GM21367 (cell line): ENCODE data around the gene MALAT1.

ENCODE experiments used
- ATAC-seq: cut with Tn5 transposase; IDR thresholded peaks from one replicate; pipeline ENCODE4 v1.9.1; 2021; ENCODE audit not compliant: unreplicated experiment

The MALAT1 gene

DNA sequence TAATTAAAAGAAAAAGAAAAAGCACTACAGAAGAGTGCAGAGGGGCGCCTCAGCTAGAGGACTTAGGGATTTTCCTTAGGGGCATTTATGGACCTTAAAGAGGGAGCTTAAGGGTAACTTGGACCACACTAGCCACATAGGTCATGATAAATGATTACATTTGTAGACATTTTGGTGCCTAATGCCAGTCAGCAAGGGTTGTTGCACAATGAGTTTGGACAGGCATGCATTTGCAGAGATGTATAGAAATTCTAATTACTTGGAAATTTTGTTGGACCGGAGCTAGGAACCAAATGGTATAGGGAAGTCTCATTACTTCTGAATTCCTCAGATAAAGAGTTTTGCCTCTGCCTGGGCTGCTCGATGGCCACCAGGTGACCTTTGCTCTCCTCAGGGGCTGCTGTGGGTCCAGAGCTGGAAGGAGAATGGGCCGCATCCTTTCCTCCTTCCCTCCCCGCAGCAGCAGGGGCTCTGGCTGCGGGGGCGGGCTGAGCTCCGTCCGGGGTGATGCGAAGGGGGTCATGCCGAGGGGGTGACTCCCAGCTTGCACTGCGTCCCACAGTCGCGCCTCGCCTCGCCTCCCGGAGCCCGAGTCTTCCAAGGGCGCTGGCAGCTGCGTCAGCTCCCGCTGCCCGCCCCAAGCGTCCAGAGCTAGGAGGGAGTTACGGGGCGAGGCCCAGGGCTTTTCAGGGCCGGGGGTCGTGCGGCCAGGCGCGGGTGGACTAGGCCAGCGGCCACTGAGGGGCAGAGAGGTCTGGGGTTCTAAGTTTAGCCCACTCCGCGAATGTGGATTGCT, 20.3 kb upstream of the MALAT1 start:
- no peak for ATAC-seq

DNA sequence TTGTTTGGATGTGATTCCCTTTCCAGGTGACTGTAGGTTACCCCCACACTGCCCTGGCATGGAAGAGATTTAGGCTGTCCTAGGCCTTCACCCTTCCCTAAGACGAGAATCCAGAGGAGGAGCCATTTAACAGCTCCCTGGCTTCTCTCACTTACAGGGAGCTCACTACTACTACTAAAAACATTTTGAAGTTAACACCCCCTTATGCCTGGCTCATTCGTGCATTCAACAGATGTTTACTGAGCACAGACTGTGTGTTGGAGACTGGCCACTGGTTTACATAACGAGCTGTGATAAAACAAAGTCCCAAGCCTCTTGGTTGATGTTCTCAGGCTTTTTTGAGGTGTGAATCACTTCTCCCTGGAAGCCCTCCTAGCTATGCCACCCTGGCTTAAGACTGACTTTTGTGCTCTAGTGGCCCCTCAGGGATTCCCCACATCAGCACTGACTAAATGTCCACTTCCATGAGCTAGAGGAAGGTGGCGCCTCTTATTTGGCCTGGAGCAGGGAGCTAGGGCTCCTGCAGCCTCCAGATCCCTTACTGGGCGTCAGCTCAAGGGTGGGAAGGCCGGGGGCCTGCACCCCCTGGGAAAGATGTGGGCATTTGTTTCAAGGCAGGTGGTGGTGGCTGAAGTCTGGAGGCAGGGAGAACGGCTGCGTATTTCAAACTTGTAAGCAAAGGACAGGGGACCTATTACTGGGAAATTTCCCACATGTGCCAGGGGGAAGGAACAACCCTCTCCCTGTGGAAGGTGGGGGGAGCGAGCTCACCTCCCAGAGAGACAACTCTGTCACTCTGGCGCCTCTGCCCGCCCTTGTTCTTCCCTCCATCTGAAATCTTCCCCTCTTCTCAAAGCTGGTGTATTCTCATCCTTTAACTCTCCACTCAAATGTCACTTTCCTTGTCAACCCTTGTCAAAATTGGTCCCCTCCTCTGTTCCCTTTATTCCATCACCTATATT, 19.4 kb upstream of the MALAT1 start:
- no peak for ATAC-seq

DNA sequence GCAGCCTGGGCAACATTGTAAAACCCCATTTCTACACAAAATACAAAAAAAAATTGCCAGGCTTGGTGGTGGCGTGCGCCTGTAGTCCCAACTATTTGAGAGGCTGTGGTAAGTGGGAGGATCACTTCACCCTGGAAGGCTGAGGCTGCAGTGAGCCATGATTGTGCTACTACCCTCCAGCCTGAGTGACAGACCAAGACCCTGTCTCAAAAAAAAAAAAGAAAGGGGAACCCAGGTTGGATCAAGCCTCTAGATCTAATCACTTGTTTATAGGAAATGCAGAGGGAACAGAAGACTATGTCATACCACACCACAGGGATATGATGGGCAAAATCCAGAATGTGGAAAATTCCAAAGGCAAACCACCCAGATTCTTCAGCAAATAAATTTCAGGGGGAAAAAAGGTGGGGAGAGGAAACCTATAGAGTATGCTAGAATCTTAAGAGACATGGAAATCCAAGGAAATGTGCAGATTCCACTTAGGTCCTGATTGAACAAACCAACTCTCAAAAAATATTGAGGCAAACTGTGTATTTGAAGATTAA, 16.5 kb upstream of the MALAT1 start:
- ATAC-seq = no peak

DNA sequence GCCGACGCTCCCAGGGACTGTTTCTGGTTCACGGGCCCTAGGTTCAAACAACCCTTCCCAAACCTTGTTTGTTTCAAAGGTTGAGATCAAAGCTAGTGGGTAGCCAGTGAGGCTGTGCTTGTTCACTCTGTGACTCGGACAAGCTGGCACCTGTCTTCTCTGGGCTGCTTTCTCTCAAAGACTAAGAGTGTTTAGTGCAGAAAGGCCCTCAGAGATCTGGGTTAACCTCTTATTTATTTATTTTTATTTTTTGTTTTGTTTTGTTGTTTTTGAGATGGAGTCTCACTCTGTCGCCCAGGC, 13.0 kb upstream of the MALAT1 start:
- no peak for ATAC-seq

DNA sequence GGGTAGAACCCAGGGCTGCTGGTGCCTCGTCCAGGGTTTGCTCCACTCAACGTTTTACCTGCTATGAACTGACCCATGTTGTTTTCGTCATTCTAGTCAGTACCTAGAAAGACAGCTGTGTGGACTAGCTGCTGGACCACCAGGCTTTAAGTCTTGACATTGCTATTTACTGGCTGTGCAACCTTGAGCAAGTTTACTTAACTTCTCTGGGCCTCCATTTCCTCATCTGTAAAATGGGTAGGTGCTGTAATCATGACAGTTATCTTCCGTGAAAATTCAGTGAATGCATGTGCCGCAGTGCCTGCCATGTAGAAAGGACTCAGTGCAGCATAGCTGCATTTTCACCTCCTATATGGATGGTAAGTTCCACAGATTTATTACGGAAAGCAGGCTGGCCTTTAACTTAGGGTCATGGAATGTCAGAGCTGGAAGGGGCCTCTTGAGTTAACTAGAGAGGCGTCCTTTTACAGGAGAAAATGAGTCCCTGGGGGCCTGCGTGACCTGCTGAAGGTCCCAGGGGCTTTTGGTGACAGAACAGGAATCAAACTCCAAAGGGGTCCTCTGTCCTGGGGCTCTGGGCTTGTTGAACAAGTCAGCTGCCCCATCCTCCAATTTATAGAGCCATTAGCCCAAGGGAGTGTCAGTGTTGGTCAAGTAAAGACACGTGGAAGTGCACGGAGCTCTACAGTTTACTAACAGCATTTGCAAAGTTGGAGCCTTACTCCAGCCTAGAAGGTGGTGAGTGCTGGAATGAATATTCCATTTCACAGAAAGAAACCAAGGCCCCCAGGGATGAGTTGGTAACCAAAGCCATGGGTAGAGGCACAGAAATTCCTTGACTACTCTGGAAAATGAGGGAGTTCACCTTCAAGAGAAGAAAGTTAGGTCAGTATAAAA, 12.0 kb upstream of the MALAT1 start:
- ATAC-seq = no peak

DNA sequence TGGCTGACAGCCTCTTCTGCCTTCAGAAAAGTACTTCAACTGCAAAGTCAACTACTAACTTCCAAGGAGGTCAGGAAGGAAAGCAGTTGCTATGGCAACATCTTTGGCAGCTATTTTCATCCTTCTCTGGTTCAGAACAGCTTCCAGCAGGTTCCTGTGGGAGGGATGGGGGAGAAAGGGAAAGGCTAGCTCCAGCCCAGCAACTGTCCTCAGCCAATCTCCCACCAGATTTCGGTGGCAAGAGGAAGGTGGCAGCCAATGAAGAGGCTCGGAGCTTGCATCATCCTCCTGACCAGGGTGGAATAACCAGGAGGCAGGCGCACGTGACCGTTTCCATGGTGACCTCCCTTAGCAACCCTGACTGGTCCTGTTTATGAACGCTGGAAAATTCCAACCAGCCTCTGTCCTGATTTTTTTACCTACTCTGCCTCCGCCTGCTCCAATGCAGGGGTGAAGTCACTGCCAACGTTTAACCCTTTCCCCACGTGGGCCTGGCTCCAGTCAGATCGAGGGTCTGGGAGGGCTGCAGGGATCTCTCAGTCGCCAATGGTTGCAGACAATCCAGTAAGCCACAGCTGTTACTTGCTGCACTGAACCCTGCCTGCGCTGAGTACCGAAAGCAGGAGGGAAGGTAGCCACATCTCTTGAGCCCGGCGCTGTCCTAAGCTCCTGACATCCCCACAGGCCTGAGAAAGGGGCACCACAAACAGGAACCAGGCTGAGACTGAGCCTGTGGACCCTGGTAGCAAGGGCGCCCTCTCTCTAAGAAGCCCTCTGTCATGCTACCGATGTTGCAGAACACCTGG, 11.2 kb upstream of the MALAT1 start:
- ATAC-seq = peak; percentile 43

DNA sequence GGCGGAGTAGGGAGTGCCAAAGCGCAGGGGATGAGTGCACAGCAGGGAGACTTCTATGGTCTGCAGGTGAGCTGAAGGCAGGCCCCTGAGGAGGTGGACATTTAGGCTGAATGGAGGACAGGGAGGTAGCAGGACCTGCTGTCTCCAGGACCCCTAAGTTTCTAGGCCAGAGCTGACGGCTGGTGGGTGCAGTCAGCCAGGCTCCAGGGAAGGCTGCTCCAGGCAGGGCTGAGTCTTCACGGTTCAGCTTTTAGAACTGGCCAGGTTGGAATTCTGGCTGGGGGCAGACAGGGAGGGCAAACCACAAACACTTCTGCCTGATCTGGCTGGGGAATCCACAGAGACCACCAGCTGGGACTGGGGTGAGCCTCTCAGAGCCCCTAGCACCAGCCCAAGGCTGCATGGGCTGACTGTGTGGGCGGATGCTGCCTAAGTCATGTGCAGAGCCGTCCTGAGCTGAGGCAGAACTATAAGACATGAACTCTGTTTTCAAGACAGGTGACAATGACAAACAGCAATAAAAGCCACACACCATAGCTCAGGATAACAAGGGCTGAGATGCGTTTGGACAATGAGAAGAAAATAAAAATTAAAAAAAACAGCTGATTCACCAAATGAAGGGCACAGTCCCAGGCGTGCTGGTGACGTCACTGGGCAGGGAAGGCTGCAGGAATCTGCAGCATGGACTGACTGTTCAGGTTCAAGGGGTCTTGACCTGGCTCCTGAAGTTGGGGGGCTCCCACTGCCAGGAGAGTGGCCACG, 10.4 kb upstream of the MALAT1 start:
- ATAC-seq = no peak

DNA sequence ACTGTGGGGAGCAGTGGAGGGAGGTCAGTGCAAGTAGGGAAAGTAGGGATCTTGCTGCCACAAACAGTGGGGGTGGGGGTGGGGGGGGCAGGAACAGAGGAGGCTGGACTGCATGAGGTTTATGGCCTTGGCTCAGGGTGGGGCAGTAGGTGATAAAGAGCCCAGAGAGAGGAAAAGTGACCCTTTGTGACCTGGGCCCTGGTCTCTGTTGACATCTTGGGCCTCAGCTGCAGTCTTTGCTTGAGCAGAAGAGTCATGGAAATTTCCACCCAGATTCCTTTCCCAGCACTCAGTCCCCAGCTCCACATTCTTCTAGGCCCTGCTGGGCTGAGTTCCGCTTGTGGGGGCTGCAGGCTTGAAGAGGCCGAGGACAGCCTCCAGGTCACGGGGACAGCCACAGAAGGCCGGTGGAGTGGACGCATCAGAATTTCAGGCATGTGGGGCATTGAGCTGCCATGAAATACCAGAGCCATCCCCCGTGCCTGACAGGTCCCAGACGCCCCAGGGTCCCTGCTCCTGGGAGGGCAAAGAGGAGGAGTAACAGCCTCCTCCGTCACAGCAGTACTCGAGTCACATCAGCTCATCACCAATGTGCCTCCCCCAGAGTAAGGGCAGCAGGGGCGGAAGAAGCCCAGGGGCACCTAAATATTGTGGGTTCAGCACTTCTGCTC, 9.7 kb upstream of the MALAT1 start:
- no peak for ATAC-seq

DNA sequence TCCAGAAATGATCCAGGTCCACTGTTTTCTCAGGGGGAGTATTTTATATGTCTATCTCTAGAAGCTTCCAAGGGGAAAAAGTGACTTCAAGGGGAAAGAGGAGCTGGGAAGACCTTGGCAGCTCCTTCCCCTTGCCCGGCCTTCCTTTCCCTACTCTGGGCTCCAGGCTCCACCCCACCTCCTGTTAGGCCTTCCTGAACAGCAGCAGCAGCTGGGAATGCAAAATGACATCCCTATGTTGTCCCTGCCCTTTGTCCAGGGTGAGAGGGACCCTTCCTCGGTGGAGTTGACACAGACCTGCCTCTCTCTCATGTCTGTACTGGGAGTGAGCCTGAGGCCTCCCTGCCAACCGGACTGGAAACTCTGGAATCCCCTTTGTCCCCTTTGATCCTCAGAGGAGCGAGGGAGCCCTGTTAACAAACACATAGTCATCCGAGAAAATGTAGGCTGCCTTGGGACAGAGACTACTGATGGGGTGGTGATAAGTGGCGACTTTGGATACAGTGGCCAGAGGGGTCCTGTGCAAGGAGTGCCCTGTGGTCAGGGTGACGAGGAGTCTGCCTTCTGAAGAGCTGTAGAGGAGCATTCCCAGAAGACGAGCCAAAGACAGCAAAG, 9.0 kb upstream of the MALAT1 start:
- no peak for ATAC-seq

DNA sequence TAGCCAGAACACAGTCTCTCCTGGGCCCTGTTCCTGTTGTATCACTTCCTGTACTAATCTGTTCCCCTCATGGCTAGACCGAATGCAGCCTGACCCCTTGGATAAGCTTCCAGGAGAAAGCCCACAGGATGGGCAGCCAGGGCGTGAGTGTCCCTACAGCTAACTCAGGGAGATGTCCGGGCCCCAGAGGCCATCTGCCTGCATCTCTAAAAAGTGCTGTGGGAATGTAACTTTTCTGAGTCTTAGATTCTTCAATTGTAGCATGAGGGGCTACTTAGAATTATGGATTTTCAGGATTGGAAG, 7.7 kb upstream of the MALAT1 start:
- ATAC-seq = no peak

DNA sequence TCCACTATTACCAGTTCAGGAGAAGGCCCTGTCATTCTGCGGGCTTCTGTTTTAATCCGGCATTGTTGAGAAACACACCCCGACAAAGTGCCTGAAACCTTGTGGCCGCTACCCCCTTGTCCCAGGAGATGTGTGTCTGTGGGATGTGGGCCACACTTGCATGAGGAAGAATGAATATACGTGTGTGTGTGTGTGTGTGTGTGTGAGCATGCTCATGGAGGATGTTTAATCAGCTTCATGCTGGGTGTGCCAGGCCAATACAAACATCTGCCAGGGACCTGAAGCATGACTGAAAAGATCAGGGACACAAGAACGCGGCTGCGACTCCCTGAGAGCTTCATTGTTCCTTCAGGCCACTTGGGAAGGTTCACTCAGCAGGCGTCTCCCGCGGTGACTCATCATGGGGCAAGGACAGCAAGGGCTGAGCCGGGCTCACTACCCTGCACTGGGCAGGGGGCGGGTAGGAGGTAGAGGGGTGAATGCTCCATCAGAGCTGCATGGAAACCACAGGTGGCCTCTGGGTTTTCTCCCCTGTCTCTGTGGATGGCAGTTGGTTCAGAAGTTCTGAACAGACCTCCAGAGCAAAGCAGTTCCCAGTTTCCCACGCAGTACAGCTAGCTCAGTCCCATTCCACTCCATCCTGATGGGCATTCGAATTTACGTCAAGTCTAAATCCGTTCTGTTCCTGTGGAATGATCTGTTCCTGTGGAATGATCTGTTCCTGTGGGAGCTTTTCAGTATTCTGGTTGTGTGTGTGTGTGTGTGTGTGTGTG, 7.0 kb upstream of the MALAT1 start:
- ATAC-seq = no peak

DNA sequence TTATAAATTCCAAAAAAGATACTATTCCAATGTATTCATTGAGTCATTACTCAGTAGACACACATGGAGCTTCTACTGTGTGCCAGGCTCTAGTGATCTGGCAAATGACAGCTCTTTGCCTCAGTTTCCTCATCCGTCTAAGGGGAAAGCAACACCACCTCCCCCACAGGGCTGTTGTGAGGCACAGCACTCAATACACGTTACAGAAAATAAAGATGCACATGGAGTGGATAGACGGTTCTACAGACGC, 6.5 kb upstream of the MALAT1 start:
- no peak for ATAC-seq

DNA sequence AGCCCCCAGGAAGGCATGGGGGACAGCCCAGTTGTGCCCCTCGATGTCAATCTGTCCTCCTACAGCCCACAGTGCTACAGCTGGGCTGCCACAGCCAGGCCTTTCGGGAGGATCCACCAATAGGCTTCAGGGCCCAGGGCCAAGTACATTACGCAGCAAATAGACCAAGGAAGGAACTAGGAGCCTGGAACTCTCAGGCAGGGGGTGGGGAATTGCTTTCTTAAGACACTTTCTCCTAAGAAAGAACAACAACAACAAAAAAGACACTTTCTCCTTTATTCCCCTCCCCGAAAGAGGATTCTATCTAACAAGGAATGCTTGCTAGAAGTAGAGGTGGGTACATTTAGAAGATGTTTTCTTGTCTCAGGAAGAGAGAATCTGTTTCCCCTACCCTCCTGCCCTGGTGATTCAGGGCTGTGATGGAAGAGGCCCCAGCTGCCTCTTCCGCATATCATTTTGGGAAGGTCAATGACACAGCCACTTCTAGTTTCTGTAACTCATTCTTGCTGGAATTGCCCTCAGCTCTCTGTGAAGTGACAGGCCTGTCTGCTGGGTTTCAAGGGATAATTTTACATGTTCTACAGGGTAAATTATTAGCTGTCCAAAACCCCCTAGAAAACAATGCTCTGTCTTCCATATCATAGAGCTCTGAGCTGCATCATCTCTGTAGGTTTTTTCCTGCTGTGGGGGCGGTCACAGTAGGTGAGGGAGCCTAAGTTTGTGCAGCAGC, 6.0 kb upstream of the MALAT1 start:
- no peak for ATAC-seq

DNA sequence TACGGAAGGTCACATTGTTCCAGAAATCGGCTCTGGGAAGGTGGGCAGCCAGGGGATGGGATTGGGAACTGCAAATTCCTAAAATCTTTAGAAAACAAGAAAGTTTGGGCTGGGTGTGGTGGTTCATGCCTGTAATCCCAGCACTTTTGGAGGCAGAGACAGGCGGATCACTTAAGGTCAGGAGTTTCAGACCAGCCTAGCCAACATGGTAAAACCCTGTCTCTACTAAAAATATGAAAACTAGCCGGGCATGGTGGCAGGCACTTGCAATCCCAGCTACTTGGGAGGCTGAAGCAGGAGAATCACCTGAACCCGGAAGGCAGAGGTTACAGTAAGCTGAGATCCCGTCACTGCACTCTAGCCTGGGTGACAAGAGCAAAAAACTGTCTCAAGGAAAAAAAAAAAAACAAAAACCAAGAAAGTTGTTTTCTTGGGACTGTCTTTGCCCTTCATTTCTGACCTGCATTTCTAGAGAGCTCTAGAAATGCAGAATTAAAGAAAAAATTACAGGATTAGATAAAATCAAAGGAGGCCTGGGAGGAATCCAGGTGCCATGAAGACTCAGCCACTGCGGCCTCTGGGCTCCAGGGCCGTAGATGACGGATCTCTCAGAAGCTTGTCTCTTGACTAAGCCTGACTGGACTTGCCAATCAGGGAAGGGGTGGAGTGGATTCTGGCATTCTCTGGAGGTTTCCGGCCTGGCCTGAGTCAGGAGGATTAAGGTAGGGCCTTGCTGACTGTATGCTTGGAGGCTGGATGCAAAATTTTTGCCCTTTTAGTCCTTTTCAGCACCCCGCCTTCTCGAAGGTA, 5.3 kb upstream of the MALAT1 start:
- ATAC-seq = no peak

DNA sequence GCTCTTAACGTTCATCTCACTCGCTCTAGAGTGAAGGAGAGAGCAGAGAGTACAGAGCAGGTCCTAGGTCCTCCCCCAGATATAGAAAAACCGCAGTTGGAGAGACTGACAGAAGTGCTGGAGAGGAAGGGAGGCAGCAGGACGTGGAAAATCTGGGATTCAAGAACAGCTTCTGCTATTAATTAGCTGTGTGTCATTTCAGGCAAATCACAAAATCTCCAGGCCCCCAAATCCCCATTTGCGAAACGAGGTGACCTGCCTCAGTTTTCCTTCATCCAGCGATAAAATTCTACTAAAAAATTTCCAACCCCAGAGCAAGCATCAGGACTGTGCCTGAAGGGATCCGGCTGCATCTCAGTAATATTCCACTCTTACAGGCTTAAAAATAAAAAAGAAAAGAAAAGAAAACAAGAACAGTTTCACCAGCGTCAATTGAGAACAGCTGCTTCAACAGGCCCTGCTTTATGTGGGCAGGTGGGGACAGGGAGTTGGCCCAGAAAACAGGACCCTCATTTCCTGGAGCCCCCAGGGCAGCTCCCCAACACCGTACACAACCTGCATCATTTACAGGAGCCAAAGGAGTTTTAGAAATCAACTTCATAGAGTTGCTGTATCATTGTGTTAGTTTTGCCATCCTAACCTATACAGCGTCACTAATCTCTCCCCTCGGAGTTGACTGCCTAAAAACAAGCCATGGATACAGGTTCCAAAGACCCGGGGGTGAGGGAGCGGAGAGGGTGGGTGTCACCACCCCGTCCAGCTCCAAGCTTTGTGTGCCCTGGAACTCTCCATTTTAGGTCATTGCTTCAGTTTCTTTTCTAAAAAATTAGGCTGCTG, 2.3 kb upstream of the MALAT1 start:
- peak; percentile 6 for ATAC-seq
